Mesenteric fat pad (tissue), 1 donor: ENCODE measurements around the gene ILDR2. TPM values are rescaled to one million over a fixed set of nuclear protein-coding genes. Genes with fewer than 3 reads are reported as not detected.
"Not testable (repeated sequence)": the region's sequence is repeated elsewhere in the genome, so short reads cannot be mapped to it uniquely, and the experiment has no call there.

Experiments
- DNase-seq: peaks from one replicate; pipeline ENCODE4 v3.0.0-alpha.2; 2020; ENCODE audit warnings: low spot score
- total RNA-seq: library from RNA; stranded (reverse); fragmentation: NEBNext Ultra II Directional; extraction: Animal tissue kit (Norgen Biotek cat#: 25700); gene quantifications from one replicate; pipeline ENCODE4 v1.2.1, GENCODE V29; 2021
- donor health status: DM: yes; HTN: yes; CAD: no.

Gene ILDR2
- total RNA-seq, 1 donor from 2014 or later = 0.29 TPM

- no peak for DNase-seq
Measured at GRCh38 chr1:166889776-166890175, 85.6 kb downstream of the ILDR2 start.

DNA sequence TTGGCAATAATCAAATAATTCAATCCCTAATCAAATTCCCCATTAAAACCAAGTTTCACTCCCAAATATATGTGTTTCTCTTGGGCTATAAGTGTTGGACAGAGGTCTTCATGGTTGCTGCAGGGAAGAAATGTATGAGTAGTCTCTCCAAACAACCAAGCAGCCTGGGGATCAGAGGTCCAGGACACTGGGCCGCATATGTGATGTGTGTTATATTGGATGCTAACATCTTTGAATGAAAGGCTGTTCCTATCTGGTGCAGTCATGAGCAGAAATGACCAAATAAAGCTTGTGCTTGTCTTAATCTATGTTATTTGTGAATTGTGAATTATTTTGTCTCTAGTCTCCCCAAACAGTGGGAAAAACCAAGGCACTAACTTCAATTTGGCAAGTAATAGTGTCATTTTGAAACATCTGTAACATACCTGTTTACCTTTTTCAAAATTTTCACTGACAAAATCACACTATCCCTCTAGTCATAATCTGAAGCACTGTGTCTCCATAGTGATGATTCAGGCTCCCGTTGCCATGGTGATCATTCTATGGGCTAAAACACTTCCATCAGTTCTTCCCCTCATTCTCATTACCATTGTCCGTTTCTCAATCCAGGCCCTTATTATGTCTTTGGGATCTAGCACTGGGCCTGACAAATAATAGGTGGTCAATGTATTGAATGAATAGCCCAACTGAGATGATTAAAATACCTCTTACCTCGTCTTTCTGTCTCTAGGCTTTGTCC lies 86.8 kb downstream of the ILDR2 start:
- no peak for DNase-seq

DNA sequence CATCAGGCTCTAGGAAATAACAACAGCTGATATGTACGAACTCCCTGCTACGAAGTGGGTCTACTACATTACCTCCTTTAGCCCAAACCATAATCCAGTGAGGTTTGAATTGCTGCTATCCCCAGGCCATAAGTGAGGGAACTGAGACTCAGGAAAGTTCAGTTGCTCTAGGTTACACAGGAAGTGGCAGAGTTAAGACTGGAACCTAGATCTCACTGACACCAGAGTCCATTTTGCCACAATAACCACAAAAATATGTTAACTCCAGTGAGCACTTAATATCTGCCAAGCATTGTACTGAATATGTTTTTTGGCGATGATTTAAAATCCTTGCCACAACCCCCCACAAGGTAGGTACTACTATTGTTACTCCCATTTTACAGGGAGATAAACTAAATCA lies 90.4 kb downstream of the ILDR2 start:
- no peak for DNase-seq

DNA sequence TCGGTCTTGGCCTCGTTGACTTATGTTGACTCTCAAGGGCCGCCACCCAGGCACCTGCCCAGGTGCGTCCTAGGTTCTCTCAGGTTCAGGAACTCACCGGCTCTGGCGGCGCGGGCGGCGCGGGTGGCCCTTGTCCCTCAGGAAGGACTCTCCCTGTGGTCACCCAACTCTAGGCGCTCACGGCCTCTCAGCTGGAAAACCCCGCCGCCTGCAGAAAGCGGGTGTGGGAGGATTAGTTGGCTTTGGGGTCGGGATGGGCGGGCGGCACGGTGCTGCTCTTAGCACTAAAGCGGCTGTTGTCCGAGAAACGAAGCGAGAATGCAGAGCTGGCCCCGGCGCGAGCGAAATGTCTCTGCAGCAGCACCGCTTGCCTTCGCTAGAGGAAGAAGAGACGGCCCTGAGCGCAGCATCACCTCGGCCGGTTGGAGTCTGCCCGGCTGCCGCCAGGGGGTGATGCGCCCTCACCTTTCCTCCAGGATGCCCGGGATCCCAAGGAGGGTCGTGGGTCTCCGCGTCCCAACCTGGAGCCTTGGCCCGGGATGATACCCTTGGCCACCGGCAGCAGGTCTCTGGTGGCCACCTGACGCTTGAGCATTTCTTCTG lies 91.2 kb downstream of the ILDR2 start:
- no peak for DNase-seq

GRCh38 chr1:166882893-166883292 lies 92.4 kb downstream of the ILDR2 start:
- no peak for DNase-seq

- DNase-seq = not testable (repeated sequence)
Measured at GRCh38 chr1:166878173-166878917, 97.0 kb downstream of the ILDR2 start.

- no peak for DNase-seq
Measured at GRCh38 chr1:166876540-166876838, 98.9 kb downstream of the ILDR2 start.

DNA sequence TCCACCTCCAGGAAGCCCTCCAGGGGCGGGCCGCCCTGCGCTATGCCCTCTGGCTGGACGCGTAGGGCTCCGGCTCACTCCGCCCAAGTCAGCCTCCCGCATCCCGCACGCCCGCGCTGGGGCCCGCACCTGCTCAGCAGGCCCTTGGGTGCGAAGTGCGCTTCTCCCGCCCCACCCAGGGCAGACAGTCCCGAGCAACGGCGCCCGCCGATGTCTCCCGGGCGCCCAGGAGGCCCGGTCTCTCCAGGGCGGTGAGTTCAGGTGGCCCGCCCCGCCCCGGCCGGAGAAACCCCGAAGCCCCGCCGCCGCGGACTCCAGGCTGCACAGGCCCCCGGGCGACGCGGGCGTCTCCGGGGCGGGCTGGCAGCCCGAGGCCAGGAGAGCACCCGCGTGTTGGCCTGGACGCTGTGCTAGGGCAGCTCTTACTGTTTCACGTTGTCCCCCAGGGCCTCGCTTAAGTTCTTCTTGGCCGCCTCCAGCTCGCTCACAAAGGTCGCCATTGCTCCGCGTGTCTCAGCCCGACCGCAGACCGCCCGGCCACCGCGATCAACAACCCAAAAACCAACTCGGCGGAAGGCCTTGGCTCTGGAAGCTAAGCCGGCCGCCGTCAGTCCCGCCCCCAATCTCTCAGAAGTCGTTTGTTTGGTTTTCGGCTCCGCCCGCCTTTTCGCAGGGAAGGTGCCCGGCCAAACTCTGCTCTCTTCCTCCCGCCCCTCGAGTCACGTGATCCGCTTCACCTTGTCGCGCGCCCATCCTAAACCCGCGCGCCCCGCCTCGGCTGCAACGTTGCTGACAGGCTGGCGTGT lies 99.4 kb downstream of the ILDR2 start, which contains the start of gene TADA1:
TADA1 (minus strand) TSS at position 531 of the 806 bp plus-strand sequence; CDS start at position 500, 31 bp downstream.
- DNase-seq = peak; percentile 97

GRCh38 chr1:166875302-166875733 lies 100.0 kb downstream of the ILDR2 start:
- DNase-seq = no peak

DNA sequence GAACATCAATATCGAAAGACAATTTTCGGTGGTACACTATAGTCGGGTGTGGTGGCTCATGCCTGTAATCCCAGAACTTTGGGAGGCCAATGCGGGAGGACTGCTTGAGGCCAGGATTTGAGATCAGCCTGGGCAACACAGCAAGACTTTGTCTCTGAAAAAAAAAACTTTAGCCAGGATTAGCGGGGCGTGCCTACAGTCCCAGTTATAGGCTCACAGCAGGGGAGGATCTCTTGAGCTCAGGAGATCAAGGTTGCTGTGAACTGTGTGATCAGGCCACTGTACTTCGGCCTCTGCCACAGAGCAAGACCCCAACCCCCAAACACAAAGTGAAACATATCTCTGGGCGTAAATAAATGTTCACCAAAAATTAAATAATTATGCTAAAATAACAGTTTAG lies 100.9 kb downstream of the ILDR2 start:
- DNase-seq = no peak

DNA sequence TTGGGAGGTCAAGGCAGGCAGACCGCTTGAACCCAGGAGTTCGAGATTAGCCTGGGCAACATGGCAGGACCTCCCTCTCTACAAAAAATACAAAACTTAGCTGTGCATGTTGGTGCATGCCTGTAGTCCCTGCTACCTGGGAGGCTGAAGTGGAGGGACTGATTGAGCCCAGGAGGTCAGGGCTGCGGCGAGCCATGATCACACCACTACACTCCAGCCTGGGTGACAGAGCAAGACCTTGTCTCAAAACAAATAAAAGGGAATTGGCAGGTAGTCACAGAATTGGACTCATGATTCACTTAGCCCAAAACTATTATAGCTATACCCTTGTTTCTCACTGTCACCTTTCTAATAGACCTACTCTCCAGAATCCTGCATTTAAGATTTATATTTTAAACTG lies 104.8 kb downstream of the ILDR2 start:
- no peak for DNase-seq

GRCh38 chr1:166869318-166870099 lies 105.8 kb downstream of the ILDR2 start:
- no peak for DNase-seq

GRCh38 chr1:166868639-166869038 lies 106.7 kb downstream of the ILDR2 start:
- no peak for DNase-seq

DNA sequence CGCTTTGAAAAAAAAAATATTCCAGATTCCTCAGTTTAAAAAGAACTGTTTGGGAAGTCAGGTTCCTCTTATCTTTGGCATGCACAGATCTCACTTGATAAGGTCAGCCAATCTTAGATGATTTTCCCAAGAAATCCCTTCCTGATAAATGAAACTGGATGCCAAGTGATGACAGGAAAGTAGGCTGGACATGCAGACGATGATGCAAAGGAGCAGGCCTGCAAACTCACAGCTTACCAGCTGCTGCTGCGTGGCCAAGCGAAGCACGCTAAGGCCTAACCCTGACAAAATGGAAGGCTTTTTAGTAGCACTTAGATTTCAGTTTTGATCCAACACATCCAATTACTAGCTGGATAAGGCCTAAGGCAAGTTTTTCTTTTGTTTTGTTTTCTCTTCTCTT lies 109.4 kb downstream of the ILDR2 start:
- no peak for DNase-seq

- DNase-seq = no peak
Measured at GRCh38 chr1:166859597-166859996, 115.7 kb downstream of the ILDR2 start.

DNA sequence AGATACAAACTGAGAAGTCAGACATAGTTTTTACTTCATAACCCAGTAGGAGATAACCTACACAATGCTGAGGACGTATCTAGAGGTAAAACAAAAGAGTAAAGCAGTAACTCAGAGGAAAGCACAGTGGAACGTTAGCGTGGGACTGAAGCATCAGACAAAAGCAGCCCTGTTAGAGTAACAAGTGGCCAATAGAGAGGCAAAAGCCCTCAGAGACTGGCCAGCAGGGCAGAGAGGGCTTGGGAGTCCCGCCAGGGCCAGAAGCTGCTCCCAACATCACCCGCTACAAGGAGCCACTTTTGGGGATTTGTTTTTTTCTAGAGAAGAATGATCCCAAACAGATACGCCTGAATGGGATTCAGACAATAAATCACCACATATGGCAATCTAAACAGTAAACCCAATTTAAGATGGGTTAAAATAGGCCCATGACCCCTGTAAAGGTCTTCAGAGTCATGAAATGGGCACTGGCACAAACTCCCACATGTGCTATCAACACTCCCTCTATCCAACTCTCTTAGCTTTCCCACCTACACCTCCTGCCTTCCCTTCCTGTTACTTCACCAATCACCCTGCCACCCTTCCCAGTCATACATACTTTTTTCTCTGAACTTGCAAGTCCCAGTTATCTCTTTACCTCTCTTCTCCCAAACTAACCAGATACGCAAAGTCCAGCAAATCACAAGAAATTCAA lies 116.5 kb downstream of the ILDR2 start:
- DNase-seq = no peak
